ENCODE results near the gene CDK11A.

The CDK11A gene

GRCh38 chr1:1763657-1764621 is 39.8 kb upstream of the CDK11A start:
- CTCF ChIA-PET: no interaction called here
- no peak for TF ChIP-seq CTCF (IDR thresholded peaks at IDR 0.05; ENCODE audit: control extremely low read depth, extremely low read depth, low read depth, missing control alignments)
- POLR2A ChIA-PET: no interaction called here
- DNase-seq (ENCODE audit: extremely low spot score): no peak

GRCh38 chr1:1761504-1762376 is 37.6 kb upstream of the CDK11A start:
- CTCF ChIA-PET: no interaction called here
- POLR2A ChIA-PET: no interaction called here
- no peak for TF ChIP-seq CTCF (IDR thresholded peaks at IDR 0.05; ENCODE audit: control extremely low read depth, extremely low read depth, low read depth, missing control alignments)
- no peak for DNase-seq (ENCODE audit: extremely low spot score)

- no peak for TF ChIP-seq CTCF (IDR thresholded peaks at IDR 0.05; ENCODE audit: control extremely low read depth, extremely low read depth, low read depth, missing control alignments)
- POLR2A ChIA-PET: no interaction called here
- DNase-seq (ENCODE audit: extremely low spot score): no peak
- CTCF ChIA-PET: no interaction called here
Observed at GRCh38 chr1:1760715-1761114, 36.6 kb upstream of the CDK11A start.

- no peak for TF ChIP-seq CTCF (IDR thresholded peaks at IDR 0.05; ENCODE audit: control extremely low read depth, extremely low read depth, low read depth, missing control alignments)
- no peak for DNase-seq (ENCODE audit: extremely low spot score)
- ChIA-PET POLR2A (no interaction called here), CTCF (no interaction called here)
Observed at GRCh38 chr1:1760345-1760650, 36.1 kb upstream of the CDK11A start.

GRCh38 chr1:1759456-1760344 is 35.5 kb upstream of the CDK11A start:
- TF ChIP-seq CTCF (IDR thresholded peaks at IDR 0.05; ENCODE audit: control extremely low read depth, extremely low read depth, low read depth, missing control alignments): no peak
- ChIA-PET POLR2A (no interaction called here), CTCF (no interaction called here)
- no peak for DNase-seq (ENCODE audit: extremely low spot score)
